GM18498 (cell line): Measurements from ENCODE around the gene ACOXL.
"Not testable (repeated sequence)": the region's sequence is repeated elsewhere in the genome, so short reads cannot be mapped to it uniquely, and the experiment has no call there.

ENCODE experiments used
- ATAC-seq: cut with Tn5 transposase; IDR thresholded peaks from one replicate; pipeline ENCODE4 v1.9.1; 2021; ENCODE audit warnings: mild to moderate bottlenecking, moderate library complexity; ENCODE audit not compliant: unreplicated experiment

ACOXL gene

GRCh38 chr2:110958346-110959119 is 226.2 kb downstream of the ACOXL start:
- ATAC-seq, result no peak

- no peak for ATAC-seq
Observed at GRCh38 chr2:110959198-110959597, 226.8 kb downstream of the ACOXL start.

- no peak for ATAC-seq
Observed at GRCh38 chr2:110960281-110960680, 227.9 kb downstream of the ACOXL start.

- ATAC-seq, result no peak
Observed at GRCh38 chr2:110960954-110961353, 228.6 kb downstream of the ACOXL start.

- ATAC-seq, result not testable (repeated sequence)
Observed at GRCh38 chr2:110961643-110962042, 229.3 kb downstream of the ACOXL start.

GRCh38 chr2:110969696-110970095 is 237.3 kb downstream of the ACOXL start:
- ATAC-seq, result no peak

- no peak for ATAC-seq
Observed at GRCh38 chr2:110970201-110970600, 237.8 kb downstream of the ACOXL start.

GRCh38 chr2:110971811-110972210 is 239.4 kb downstream of the ACOXL start:
- no peak for ATAC-seq

- ATAC-seq, result no peak
Observed at GRCh38 chr2:110973262-110973661, 240.9 kb downstream of the ACOXL start.

- ATAC-seq, result no peak
Observed at GRCh38 chr2:110977403-110977802, 245.0 kb downstream of the ACOXL start.

- no peak for ATAC-seq
Observed at GRCh38 chr2:110978148-110978547, 245.8 kb downstream of the ACOXL start.

GRCh38 chr2:110978756-110979470 is 246.5 kb downstream of the ACOXL start:
- no peak for ATAC-seq

- ATAC-seq, result no peak
Observed at GRCh38 chr2:110979471-110980338, 247.3 kb downstream of the ACOXL start.

GRCh38 chr2:110980339-110981062 is 248.1 kb downstream of the ACOXL start:
- no peak for ATAC-seq

- no peak for ATAC-seq
Observed at GRCh38 chr2:110983133-110983532, 250.8 kb downstream of the ACOXL start.

GRCh38 chr2:110984694-110985490 is 252.5 kb downstream of the ACOXL start:
- ATAC-seq, result no peak

- no peak for ATAC-seq
Observed at GRCh38 chr2:110990440-110990839, 258.1 kb downstream of the ACOXL start.

- no peak for ATAC-seq
Observed at GRCh38 chr2:110991911-110992310, 259.5 kb downstream of the ACOXL start.

- ATAC-seq, result no peak
Observed at GRCh38 chr2:110992886-110993285, 260.5 kb downstream of the ACOXL start.
